Cardiac fibroblast (primary cell): ENCODE data around the gene PARD6G.

Source experiments
- DNase-seq, 2 donors: peaks; one replicate each; pipeline versions ENCODE4 v3.0.0 to v3.0.0-alpha.2; 2010; ENCODE audit warnings: low read depth in 2 of 2
- H3K4me3 ChIP-seq, 2 donors: replicated peaks in 1 of 2; 1 replicate in 1 of 2; 2 replicates in 1 of 2; pipeline ENCODE4 v1.5.1; 2011; ENCODE audit warnings: low read depth in 2 of 2, low read length in 2 of 2, mild to moderate bottlenecking in 2 of 2, moderate library complexity in 1 of 2
- CTCF ChIP-seq: IDR thresholded peaks from one replicate; pipeline ENCODE4 v1.5.1; 2011; ENCODE audit warnings: low read depth, mild to moderate bottlenecking, low read length, inconsistent platforms

The PARD6G gene

GRCh38 chr18:80140455-80140985, 106.8 kb downstream of the PARD6G start:
- DNase-seq = no peak
- no peak overlapping the region for H3K4me3 ChIP-seq
- TF ChIP-seq CTCF = no peak

GRCh38 chr18:80137976-80138375, 109.3 kb downstream of the PARD6G start:
- no peak overlapping the region for H3K4me3 ChIP-seq
- no peak for DNase-seq
- TF ChIP-seq CTCF = no peak

GRCh38 chr18:80137137-80137536, 110.2 kb downstream of the PARD6G start:
- no peak for DNase-seq
- no peak overlapping the region for H3K4me3 ChIP-seq
- no peak for TF ChIP-seq CTCF

- DNase-seq = no peak
- H3K4me3 ChIP-seq = no peak overlapping the region
- TF ChIP-seq CTCF = no peak
Observed at GRCh38 chr18:80136679-80137078, 110.6 kb downstream of the PARD6G start.

- no peak for TF ChIP-seq CTCF
- DNase-seq = no peak
- H3K4me3 ChIP-seq = no peak overlapping the region
Observed at GRCh38 chr18:80135136-80135535, 112.2 kb downstream of the PARD6G start.

- no peak for TF ChIP-seq CTCF
- DNase-seq = no peak
- no peak overlapping the region for H3K4me3 ChIP-seq
Observed at GRCh38 chr18:80133124-80133523, 114.2 kb downstream of the PARD6G start.

- no peak overlapping the region for H3K4me3 ChIP-seq
- TF ChIP-seq CTCF = no peak
- DNase-seq = no peak
Observed at GRCh38 chr18:80132180-80132812, 115.0 kb downstream of the PARD6G start.
